Astrocyte of the cerebellum (primary cell): ENCODE results near the gene RPN2.
A peak's percentile ranks its signal among the peaks of the same experiment; 100 is the strongest.

ENCODE experiments used
- DNase-seq: peaks from one replicate; pipeline ENCODE4 v3.0.0-alpha.2; 2011; ENCODE audit warnings: low read depth
- H3K4me3 ChIP-seq: 2 replicates; pipeline ENCODE4 v1.5.1; 2011; ENCODE audit warnings: mild to moderate bottlenecking, low read depth, low read length, moderate library complexity
- CTCF ChIP-seq: IDR thresholded peaks from 2 replicates; pipeline ENCODE4 v1.5.1; 2012; ENCODE audit warnings: low read length, low read depth, moderate library complexity, mild to moderate bottlenecking; ENCODE audit errors: missing control alignments
- in situ Hi-C: cut with HindIII; loops from 2 replicates; pipeline ENCODE4 v1.10.0; 2017; ENCODE audit warnings: low sequenced_read_pairs

RPN2 gene

GRCh38 chr20:37243076-37243936 lies 64.2 kb downstream of the RPN2 start:
- H3K4me3 ChIP-seq, result no peak overlapping the region
- in situ Hi-C loops, result no loop called here
- peak; percentile 34 for TF ChIP-seq CTCF
- no peak for DNase-seq

- no peak overlapping the region for H3K4me3 ChIP-seq
- in situ Hi-C loops, result no loop called here
- TF ChIP-seq CTCF, result no peak
- DNase-seq, result no peak
These were observed 64.9 kb downstream of the RPN2 start for GRCh38 chr20:37243937-37244571.

- no peak for DNase-seq
- in situ Hi-C loops, result no loop called here
- H3K4me3 ChIP-seq, result no peak overlapping the region
- TF ChIP-seq CTCF, result no peak
These were observed 65.4 kb downstream of the RPN2 start for GRCh38 chr20:37244572-37244957.

DNA sequence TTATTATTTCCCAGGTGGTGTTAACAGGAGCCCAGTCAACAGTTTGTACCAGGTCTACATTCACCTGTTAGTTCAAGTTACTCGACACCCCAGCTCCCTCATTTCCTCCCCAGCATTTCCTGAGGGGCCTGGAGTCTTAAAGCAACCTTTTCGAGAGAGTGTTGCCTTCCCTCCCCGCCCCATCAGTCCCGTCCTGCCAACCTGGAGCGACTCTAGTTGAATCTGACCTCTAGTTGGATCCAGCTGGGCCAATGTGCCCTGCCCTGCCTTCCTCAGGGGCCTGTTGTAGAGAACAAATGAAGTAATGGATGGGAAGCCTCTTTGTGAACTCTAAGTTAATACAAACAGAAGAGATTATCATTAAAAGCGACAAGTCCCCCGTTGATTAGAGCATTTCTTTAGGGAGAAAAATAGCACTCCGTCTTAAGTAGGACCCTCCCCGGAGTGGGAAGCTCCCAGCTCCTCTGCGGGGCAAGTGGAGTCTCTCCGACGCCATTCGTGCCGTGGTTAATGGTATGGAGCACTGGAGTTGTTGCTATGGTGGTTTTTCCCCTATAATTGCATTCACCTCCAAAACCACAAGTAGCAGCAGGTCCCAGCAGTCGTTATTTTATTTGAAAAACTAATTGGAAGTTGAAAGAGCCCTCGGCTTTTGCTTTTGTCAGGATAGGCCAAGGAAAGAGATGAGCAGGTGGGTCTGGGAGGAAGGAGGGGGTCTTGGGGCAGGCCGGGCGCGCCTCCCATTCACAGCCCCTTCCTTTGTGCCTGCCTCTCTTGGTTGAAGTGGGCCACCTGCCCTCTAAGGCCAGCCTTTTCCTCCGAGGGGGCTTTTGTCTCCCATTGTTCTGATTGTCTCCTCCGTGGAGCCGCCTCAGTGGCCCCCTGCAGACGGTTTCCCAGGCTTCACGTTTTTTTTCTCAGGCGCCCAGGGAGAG lies 66.4 kb downstream of the RPN2 start:
- DNase-seq, result no peak
- in situ Hi-C loops, result no loop called here
- no peak overlapping the region for H3K4me3 ChIP-seq
- no peak for TF ChIP-seq CTCF

DNA sequence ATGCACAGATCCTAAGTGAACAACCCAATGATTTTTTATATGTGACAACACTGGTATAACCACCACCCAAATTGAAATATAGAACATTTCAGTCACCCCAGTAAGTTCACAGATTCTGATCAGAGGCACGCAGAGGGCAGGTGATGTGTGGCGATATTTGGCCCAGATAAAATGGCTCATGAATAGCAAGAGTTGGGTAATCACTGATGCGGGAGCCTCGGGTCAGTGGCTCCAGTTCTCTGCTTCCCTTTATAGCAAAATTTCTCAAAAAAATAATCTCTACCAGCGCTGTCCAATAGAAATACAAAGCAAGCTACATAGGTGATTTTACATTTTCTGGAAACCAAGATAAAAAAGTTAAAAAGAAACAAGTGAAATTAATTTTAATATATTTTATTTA lies 67.6 kb downstream of the RPN2 start:
- H3K4me3 ChIP-seq, result no peak overlapping the region
- DNase-seq, result no peak

More for the DNA sequence above, 67.6 kb downstream of the RPN2 start:
- no peak for TF ChIP-seq CTCF
- in situ Hi-C loops, result no loop called here
